NCI-H1436 (cell line): Measurements from ENCODE around the gene CXADR.

Source experiments
- DNase-seq: peaks from one replicate; lab custom pipeline; 2025; lab: John Stamatoyannopoulos, UW

Gene CXADR

DNA sequence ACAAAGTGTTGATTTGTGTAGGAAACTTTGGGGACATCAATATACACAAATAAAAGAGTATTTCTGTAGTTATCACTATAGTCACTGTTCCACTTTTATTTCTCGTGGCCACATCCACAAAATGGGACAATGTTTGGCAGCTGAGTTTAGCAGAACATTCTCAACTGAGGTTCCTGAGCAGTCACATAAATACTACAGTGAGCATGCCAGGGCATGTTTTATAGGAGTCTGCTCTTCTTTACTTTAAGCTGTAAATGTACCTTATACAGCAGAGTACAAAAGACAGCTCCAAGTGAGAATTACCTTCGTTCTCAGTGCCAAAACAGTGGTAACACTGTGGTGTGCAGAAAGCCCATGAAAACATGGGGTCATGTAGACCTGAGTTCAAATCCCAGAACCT, 94.8 kb downstream of the CXADR start:
- no peak for DNase-seq

GRCh38 chr21:17609681-17610080, 96.8 kb downstream of the CXADR start:
- DNase-seq = no peak

DNA sequence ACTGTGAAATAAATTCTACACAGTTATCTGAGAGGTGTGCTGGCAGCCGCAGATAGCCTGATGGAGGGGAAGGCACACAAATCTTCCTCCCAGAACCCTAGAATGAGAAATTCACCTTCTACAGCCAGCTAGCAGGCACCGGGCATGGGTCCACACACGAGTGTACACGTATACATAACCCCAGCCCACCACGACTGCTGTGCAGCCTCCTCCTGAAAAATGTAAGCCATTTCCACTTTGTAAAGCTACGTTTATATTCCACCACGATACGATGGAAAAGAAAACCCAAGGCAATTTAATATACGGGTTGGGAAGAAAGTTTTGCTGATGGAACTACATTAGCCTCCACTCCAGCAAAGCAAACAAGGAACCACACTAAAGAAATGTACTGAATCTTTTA, 98.1 kb downstream of the CXADR start:
- no peak for DNase-seq

DNA sequence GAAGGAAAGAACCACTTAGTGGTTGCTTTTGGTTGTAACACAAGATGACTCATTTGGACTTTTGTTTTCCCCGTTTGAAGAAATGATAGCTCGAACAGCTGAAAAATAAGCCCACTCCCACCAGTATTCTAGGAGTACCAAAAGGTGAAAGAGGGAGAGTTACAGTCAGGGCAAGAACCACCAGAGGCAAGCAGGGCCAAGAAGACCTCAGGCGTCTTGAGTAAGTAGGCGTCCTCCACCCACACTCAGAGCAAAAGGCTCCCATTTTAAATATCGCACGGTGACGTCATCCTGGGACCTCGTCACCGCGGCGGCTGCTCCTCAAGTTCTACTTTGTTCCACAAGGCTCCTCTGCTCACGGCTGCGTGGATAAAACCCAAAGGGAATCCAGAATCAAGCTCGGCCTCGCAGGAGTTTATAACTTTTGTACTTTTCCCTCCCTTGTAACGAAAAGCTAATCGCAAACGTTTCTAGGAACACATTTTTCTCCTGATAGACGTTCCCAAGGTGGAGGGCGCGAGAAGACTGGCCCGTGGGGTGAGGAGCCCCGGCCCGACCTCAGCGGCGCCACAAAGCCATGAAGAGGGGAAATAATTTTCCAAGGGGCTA, 98.7 kb downstream of the CXADR start:
- peak; percentile 85 for DNase-seq

- DNase-seq = no peak
These were observed 99.3 kb downstream of the CXADR start for GRCh38 chr21:17612023-17612564.

- DNase-seq = peak; percentile 80
These were observed 99.9 kb downstream of the CXADR start, which contains the start of gene BTG3 for GRCh38 chr21:17612565-17613241. Gene BTG3, minus strand, starts transcription at chr21:17612901. Its CDS starts 3,757 bp downstream, at chr21:17609144.

DNA sequence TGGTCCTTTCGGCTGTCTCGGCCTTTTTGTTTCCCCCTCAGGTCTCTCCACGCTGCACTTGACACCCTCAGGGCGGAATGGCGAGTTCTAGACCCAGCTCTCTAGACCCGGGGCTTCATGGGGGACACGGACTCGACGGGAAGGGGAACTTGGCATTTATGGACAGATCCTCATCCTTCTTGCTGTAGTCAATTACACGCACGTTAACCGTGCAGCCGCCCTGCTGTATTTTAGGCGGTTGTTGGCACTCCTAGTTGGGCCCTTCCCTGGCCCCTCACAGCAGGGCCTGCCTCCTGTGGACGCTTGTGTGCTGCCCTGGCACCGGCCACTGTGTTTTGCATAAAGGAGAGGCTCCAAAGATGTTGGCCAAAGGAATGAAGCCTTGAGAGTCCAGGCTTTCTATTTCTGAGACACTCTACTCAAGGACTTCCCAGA, 100.4 kb downstream of the CXADR start:
- DNase-seq = no peak

DNA sequence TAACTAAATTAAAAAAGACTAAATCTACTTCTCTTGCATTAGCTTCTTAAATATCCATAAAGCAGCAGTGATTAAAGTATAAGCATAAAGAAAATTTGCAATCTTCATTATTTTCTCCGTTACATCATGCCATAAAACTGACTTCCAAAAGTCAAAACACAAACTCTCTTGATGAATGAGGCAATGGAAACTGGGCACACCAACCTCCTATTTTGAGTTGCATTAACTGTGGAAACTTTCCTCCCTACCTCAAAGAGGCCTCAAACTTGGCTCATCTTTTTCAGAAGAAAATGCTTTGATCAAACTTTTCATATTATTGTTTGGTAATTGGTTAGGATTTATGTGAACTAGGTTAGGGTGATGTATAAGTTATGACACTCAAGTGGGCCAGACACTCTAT, 104.0 kb downstream of the CXADR start:
- no peak for DNase-seq

GRCh38 chr21:17622018-17622417, 109.2 kb downstream of the CXADR start:
- no peak for DNase-seq

DNA sequence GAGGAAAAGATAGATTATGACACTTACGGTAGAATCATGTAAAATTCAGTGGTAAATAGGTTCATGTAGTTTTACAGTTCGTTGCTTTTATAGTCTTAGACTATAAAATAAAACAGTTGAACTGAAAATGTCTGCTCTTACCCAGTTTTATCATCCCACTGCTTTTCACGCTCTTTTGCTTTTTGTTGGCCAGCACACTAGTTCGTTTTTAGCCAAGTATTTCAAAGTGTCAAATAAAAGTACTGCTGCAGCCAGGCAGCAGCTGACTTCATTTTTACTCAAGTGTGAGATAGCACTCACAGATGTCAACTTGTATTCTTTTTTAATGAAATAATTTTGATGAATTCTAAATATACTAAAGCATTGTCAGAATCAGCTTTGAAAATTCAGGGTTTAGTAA, 118.4 kb downstream of the CXADR start:
- no peak for DNase-seq

- DNase-seq = no peak
These were observed 123.9 kb downstream of the CXADR start for GRCh38 chr21:17636711-17637110.

DNA sequence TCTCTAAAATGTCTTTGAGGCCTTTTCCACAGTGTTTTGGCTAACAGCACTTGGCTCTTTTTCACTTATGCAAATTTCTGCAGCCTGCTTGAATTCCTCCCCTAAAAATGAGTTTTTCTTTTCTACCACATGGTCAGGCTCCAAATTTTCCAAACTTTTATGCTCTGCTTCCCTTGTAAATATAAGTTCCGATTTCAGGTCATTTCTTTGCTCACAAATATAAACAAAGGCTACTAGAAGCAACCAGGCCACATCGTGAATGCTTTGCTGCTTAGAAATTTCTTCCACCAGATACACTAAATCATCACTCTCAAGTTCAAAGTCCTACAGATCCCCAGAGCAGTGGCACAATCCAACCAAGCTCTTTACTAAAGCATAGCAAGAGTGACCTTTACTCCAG, 128.0 kb downstream of the CXADR start:
- DNase-seq = no peak
